CD4-positive, alpha-beta T cell treated with Interleukin-1 beta for 1 hour (primary cell): Measurements from ENCODE around the gene CALU.

Source experiments
- DNase-seq, 2 donors: peaks; one replicate each; pipeline ENCODE4 v3.0.0-alpha.2; 2020 to 2022

Gene CALU

GRCh38 chr7:128752251-128752650, 13.1 kb downstream of the CALU start:
- no peak for DNase-seq

GRCh38 chr7:128755075-128755818, 16.1 kb downstream of the CALU start:
- DNase-seq, result no peak

GRCh38 chr7:128755819-128756476, 16.8 kb downstream of the CALU start:
- no peak for DNase-seq

GRCh38 chr7:128757203-128757602, 18.0 kb downstream of the CALU start:
- DNase-seq, result no peak

- no peak for DNase-seq
These were observed 19.4 kb downstream of the CALU start for GRCh38 chr7:128758553-128758952.

GRCh38 chr7:128759242-128759641, 20.1 kb downstream of the CALU start:
- DNase-seq, result no peak

- no peak for DNase-seq
These were observed 24.4 kb downstream of the CALU start for GRCh38 chr7:128763541-128763940.

GRCh38 chr7:128767475-128768110, 28.4 kb downstream of the CALU start:
- no peak for DNase-seq

- no peak for DNase-seq
These were observed 31.1 kb downstream of the CALU start for GRCh38 chr7:128770233-128770632.

- no peak for DNase-seq
These were observed 34.4 kb downstream of the CALU start for GRCh38 chr7:128773604-128774003.

GRCh38 chr7:128774029-128774689, 35.0 kb downstream of the CALU start:
- no peak for DNase-seq

GRCh38 chr7:128774921-128775320, 35.8 kb downstream of the CALU start:
- no peak for DNase-seq

- DNase-seq, result no peak
These were observed 36.8 kb downstream of the CALU start, which contains the start of gene OPN1SW for GRCh38 chr7:128775744-128776474. TSS of gene OPN1SW (minus strand) at chr7:128775794. CDS start at chr7:128775781, 13 bp downstream.

GRCh38 chr7:128777156-128778123, 38.3 kb downstream of the CALU start:
- DNase-seq, result no peak

GRCh38 chr7:128778946-128779345, 39.8 kb downstream of the CALU start:
- DNase-seq, result no peak

GRCh38 chr7:128781126-128781525, 42.0 kb downstream of the CALU start:
- no peak for DNase-seq

- DNase-seq, result no peak
These were observed 42.7 kb downstream of the CALU start for GRCh38 chr7:128781851-128782250.

- DNase-seq, result no peak
These were observed 44.1 kb downstream of the CALU start for GRCh38 chr7:128783143-128783861.

GRCh38 chr7:128785738-128786137, 46.6 kb downstream of the CALU start:
- DNase-seq, result no peak
